ENCODE data around the gene PRDM10.
"Not testable (repeated sequence)": the region's sequence is repeated elsewhere in the genome, so short reads cannot be mapped to it uniquely, and the experiment has no call there.

PRDM10 gene, protein sequence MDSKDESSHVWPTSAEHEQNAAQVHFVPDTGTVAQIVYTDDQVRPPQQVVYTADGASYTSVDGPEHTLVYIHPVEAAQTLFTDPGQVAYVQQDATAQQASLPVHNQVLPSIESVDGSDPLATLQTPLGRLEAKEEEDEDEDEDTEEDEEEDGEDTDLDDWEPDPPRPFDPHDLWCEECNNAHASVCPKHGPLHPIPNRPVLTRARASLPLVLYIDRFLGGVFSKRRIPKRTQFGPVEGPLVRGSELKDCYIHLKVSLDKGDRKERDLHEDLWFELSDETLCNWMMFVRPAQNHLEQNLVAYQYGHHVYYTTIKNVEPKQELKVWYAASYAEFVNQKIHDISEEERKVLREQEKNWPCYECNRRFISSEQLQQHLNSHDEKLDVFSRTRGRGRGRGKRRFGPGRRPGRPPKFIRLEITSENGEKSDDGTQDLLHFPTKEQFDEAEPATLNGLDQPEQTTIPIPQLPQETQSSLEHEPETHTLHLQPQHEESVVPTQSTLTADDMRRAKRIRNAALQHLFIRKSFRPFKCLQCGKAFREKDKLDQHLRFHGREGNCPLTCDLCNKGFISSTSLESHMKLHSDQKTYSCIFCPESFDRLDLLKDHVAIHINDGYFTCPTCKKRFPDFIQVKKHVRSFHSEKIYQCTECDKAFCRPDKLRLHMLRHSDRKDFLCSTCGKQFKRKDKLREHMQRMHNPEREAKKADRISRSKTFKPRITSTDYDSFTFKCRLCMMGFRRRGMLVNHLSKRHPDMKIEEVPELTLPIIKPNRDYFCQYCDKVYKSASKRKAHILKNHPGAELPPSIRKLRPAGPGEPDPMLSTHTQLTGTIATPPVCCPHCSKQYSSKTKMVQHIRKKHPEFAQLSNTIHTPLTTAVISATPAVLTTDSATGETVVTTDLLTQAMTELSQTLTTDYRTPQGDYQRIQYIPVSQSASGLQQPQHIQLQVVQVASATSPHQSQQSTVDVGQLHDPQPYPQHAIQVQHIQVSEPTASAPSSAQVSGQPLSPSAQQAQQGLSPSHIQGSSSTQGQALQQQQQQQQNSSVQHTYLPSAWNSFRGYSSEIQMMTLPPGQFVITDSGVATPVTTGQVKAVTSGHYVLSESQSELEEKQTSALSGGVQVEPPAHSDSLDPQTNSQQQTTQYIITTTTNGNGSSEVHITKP

GRCh38 chr11:130002352-130002845 lies at the start of gene PRDM10:
TSS of gene PRDM10 (minus strand) at chr11:130002835. CDS start at chr11:129960964, 41,871 bp downstream.
- peak; percentile 93 for DNase-seq

- DNase-seq = no peak
These were observed 48.4 kb upstream of the PRDM10 start for GRCh38 chr11:130051082-130051481.

- no peak for DNase-seq
These were observed 47.6 kb upstream of the PRDM10 start for GRCh38 chr11:130050257-130050656.

DNA sequence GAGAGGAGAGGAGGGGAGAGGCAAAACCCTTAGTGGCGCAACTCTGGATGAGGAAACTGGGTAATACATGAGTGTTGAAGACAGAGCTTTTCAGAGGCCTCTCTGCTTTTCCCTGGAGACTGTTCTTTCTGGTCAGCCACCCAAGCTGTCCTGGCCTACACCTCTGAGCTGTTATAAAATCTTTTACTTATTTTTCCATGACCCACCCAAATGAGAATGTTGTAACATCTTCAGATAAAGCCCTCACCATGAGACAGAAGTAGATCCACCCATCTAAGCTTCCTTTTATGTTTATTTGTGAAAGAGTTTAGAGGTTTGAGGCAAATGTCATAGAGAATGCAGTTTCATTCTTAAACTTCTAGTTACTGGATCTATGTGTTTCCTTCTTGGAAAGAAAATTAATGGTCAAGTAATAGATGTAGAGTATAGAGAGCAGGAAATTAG lies 46.7 kb upstream of the PRDM10 start:
- no peak for DNase-seq

DNA sequence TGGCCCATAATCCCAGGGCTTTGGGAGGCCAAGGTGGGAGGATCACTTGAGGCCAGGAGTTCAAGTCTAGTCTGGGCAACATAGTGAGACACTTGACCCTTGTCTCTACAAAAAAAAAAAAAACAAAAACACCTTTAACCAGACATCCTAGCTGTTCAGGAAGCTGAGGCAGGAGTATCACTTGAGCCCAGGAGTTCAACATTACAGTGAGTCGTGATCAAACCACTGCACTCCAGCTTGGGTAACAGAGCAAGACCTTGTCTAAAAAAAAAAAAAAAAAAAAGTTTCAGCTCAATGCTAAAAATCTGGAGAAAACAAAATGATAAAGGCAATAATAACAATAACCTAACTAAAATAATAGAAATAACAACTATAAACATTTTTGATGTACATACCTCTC lies 44.5 kb upstream of the PRDM10 start:
- DNase-seq = no peak

GRCh38 chr11:130043575-130043974 lies 40.9 kb upstream of the PRDM10 start:
- no peak for DNase-seq

- no peak for DNase-seq
These were observed 39.5 kb upstream of the PRDM10 start for GRCh38 chr11:130042093-130042591.

DNA sequence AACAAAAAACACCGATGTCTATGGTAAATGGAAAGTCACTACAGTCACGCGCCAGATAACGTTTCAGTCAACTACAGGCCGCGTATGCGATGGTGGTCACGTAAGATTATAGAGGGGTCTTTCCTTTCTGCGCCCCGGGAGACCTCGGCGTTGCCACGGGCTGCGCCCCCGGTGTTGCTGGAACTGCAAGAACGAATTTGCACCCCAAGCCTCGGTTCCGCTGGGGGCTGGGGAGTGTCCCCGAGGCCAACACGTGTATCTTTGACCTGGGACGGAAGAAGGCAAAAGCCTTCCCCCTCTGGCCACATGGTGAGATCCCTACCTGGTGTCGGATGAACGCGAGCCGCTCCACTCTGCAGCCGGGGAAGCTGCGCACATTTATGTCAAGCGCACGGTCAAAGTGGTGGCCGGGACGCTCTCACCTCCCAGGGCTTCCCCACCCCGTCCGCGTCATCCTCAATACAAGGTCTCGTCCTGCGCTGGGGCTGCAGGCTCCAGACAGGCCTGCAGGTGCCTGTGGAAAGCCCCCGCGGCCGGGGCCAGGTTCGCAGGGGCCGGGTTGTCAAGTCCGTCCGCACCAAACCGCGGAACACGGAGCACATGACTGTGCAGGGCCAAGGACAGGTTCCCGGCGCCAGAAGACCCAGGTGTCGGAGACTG lies 37.8 kb upstream of the PRDM10 start:
- DNase-seq = no peak

DNA sequence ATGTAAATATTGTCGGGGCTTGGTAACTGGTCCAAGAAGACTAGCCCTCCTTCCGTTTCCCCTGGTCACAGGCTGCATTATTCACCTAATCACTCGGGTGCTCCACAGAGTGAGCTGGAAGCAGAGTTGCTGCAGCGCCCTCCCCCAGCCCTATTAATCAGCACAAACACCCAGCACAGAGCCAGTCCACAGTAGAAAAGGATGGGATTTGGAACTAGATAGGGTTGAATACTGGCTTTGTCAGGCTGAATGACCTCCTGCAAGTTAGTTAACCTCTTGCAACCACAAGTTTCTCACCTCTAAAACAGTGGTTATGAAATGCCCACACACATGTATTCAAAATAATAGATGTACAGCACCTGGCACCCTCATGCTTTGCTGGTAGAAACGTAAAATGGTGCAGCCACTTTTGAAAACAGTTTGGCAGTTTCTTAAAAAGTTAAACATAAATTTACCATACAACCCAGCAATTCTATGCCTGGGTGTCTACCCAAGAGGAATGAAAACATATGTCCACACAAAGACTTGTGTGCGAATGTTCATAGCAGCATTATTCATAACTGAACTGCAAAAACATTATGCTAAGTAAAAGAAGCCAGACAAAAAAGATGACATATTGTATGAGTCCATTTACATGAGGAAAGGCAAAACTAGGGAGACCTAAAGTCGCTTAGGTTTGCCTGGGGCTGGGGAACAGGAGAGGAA lies 35.4 kb upstream of the PRDM10 start:
- DNase-seq = no peak

DNA sequence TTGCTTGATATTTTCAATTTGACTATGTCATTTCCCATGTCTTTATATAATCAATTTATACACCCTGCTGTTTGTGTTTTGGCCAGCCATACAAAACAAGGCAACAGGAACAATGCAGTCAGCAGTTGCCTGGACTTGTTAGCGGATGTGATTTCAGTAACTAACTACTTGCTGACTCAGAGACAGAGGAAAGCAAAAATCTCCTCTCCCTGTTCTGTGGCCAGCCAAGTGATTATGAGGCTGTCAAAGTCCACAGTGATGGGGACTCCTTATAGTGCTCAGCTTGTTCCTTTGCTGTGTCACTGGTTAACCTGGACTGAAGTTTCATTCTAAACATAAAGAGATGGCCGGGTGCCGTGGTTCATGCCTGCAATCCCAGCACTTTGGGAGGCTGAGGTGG lies 34.4 kb upstream of the PRDM10 start:
- no peak for DNase-seq

DNA sequence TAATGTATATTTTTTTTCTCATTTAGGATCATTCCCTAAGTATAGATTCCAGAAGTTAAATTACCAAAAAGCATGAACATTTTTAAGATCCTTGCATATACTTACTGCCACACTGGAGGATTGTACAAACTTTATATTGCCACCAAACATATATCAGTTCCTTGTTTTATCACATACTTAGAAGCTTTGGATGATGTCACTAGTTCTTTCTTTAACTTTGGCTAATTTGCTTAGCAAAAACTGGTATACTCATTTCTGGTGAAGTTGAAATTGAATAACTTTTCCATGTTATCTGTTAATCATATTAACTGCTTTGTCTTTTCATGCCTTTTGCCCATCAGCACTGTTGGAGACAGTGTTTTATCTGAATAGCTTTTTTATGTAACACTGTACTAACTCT lies 31.6 kb upstream of the PRDM10 start:
- DNase-seq = no peak

DNA sequence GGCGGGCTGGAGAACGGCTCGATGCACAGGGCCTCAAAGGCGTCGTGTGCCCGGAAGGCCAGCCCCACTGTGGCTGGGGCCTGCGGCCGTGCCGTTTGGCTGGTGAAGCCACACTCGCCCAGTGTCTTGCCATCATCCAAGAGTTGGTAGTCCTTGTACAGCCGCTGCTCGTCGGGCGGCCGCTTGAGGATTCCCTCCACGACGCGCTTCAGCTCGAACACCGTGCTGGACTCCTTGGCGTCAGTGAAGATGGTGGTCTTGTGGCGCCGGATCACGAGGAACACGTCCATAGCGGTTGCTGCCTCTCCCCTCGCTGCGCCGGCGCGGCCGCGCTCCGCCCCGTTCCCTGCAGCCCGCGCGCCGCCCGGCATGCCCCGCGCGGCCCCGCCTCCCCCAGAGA lies 30.3 kb upstream of the PRDM10 start:
- no peak for DNase-seq

- DNase-seq = no peak
These were observed 29.3 kb upstream of the PRDM10 start for GRCh38 chr11:130031945-130032344.

- no peak for DNase-seq
These were observed 28.4 kb upstream of the PRDM10 start for GRCh38 chr11:130031056-130031455.

DNA sequence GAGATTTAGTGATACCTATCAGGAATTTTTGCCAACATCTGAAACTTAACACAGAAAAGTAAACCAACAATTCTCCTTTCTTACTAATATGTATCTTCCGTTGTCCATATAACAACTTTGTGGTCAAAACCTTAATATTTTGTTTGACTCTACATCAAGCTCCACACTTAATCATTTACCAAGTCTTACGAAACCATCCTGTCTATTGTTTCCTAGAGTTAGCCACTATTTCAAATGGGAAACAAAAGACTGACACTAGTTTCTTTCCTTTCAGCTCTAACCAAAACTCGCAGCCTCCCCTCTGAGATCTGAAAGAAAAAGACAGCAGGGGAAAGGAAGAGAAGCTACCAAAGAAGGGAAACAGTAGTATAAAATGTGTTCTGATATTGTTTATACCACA lies 26.5 kb upstream of the PRDM10 start:
- no peak for DNase-seq

DNA sequence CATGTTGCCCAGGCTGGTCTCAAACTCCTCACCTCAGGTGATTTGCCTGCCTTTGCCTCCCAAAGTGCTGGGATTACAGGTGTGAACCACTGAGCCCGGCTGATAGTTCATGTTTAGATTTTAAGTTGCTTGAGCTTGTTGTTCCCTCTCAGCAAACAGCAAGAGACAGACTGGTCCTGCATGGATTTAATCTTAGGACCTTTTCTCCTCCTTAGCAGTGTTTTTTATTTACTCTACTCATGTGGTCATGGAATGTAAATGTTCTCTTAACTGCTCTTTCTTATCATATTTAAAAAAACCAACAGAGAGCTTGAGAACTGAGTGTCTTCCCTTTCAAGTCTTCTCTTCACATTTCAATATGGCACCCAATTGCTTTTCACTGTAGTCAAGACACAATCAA lies 22.7 kb upstream of the PRDM10 start:
- no peak for DNase-seq

DNA sequence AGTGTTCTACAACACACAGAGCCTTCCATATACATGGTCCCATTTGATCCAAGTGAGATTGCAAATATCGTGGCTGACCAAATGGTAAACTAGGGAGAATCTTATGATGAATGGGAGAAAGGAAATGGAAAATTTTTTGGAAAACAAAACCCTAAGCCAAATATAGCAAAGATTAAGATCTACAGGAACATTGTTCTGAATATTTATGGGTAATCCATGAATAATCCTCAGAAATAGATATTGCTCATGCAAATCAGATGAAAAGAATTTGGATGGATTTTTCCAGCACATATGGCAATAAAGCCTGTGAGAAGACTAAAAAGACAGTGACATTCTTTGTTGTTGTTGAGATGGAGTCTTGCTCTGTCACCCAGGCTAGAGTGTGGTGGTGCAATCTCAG lies 21.7 kb upstream of the PRDM10 start:
- DNase-seq = no peak

- DNase-seq = no peak
These were observed 20.6 kb upstream of the PRDM10 start for GRCh38 chr11:130023204-130023603.

DNA sequence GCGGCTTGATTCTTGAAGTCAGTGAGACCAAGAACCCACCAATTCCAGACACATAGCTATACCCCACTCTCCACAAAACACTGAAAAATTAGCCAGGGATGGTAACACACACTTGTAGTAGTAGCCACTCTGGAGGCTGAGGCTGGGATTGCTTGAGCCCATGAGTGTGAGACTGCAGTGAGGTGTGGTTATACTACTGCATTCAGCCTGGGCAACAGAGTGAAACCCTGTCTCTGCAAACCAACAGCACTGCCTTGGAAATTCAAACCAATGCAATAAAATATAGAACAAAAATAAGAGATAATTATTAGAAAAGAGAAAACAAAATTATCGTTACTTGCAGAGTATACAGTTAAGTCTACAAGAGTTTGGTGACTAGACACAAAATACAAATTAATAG lies 20.2 kb upstream of the PRDM10 start:
- DNase-seq = no peak

DNA sequence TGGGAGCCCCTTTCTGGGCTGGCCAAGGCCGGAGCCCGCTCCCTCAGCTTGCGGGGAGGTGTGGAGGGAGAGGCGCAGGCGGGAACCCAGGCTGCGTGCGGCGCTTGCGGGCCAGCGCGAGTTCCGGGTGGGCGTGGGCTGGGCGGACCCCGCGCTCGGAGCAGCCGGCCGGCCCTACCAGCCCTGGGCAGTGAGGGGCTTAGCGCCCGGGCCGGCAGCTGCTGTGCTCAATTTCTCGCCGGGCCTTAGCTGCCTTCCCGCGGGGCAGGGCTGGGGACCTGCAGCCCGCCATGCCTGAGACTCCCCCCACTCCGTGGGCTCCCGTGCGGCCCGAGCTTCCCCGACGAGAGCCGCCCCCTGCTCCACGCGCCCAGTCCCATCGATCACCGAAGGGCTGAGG lies 19.0 kb upstream of the PRDM10 start:
- not testable (repeated sequence) for DNase-seq

- DNase-seq = no peak
These were observed 17.7 kb upstream of the PRDM10 start for GRCh38 chr11:130020323-130020722.

- DNase-seq = not testable (repeated sequence)
These were observed 13.2 kb upstream of the PRDM10 start for GRCh38 chr11:130015846-130016245.

Measured in CD4-positive, alpha-beta T cell treated with Interleukin-6 for 4 hours (primary cell).